Trophoblast cell (in vitro differentiated cells and primary cell): ENCODE results near the gene C5orf63.

ENCODE experiments used
- DNase-seq, 2 donors: peaks; one replicate each; pipeline ENCODE4 v3.0.0-alpha.2; 2016
- H2AFZ ChIP-seq: 2 replicates; pipeline ENCODE4 v1.6.1; 2013; ENCODE audit warnings: low read length, moderate library complexity, mild to moderate bottlenecking; ENCODE audit not compliant: insufficient read depth, poor library complexity
- H2AK5ac ChIP-seq: 2 replicates; pipeline ENCODE4 v1.6.1; 2013; ENCODE audit warnings: mild to moderate bottlenecking, low read length
- H2BK120ac ChIP-seq: 2 replicates; pipeline ENCODE4 v1.6.1; 2013; ENCODE audit warnings: low read length, mild to moderate bottlenecking, moderate library complexity; ENCODE audit not compliant: insufficient read depth, poor library complexity
- H2BK12ac ChIP-seq: 2 replicates; pipeline ENCODE4 v1.6.1; 2013; ENCODE audit warnings: mild to moderate bottlenecking, low read length, moderate library complexity
- H2BK5ac ChIP-seq: 2 replicates; pipeline ENCODE4 v1.6.1; 2013; ENCODE audit warnings: low read length, low read depth, moderate library complexity, mild to moderate bottlenecking; ENCODE audit not compliant: poor library complexity
- H3K14ac ChIP-seq: 2 replicates; pipeline ENCODE4 v1.6.1; 2013; ENCODE audit warnings: mild to moderate bottlenecking, low read length
- H3K18ac ChIP-seq: 2 replicates; pipeline ENCODE4 v1.6.1; 2013; ENCODE audit warnings: mild to moderate bottlenecking, low read length
- H3K23ac ChIP-seq: 2 replicates; pipeline ENCODE4 v1.6.1; 2013; ENCODE audit warnings: low read length
- H3K27ac ChIP-seq: 2 replicates; pipeline ENCODE4 v1.5.1; 2013; ENCODE audit warnings: low read depth, mild to moderate bottlenecking, inconsistent platforms, low read length, moderate library complexity
- H3K27me3 ChIP-seq: 2 replicates; pipeline ENCODE4 v1.6.1; 2013; ENCODE audit warnings: inconsistent platforms, mild to moderate bottlenecking, low read length, moderate library complexity; ENCODE audit not compliant: insufficient read depth
- H3K36me3 ChIP-seq, 2 experiments: 1 replicate in 1 of 2; 2 replicates in 1 of 2; pipeline ENCODE4 v1.6.1; 2013; ENCODE audit warnings: low read length in 2 of 2, mild to moderate bottlenecking in 2 of 2, moderate library complexity in 1 of 2; ENCODE audit not compliant: insufficient read depth in 2 of 2, control insufficient read depth in 1 of 2
- H3K4ac ChIP-seq: 2 replicates; pipeline ENCODE4 v1.6.1; 2013; ENCODE audit warnings: low read depth, mild to moderate bottlenecking, low read length, moderate library complexity
- H3K4me1 ChIP-seq, 2 experiments: 1 replicate in 1 of 2; 2 replicates in 1 of 2; pipeline ENCODE4 v1.6.1; 2013; ENCODE audit warnings: low read length in 2 of 2, mild to moderate bottlenecking in 2 of 2, moderate library complexity in 1 of 2; ENCODE audit not compliant: insufficient read depth in 2 of 2, control insufficient read depth in 1 of 2
- H3K4me2 ChIP-seq: 2 replicates; pipeline ENCODE4 v1.6.1; 2013; ENCODE audit warnings: inconsistent platforms, mild to moderate bottlenecking, low read length, moderate library complexity
- H3K4me3 ChIP-seq: 2 replicates; pipeline ENCODE4 v1.5.1; 2013; ENCODE audit warnings: mild to moderate bottlenecking, low read depth, low read length, inconsistent platforms
- H3K79me1 ChIP-seq: one replicate; pipeline ENCODE4 v1.6.1; 2013; ENCODE audit warnings: low read length
- H3K79me2 ChIP-seq: 2 replicates; pipeline ENCODE4 v1.6.1; 2013; ENCODE audit warnings: low read length, mild to moderate bottlenecking; ENCODE audit not compliant: control insufficient read depth, insufficient read depth, poor library complexity
- H3K9ac ChIP-seq: 2 replicates; pipeline ENCODE4 v1.6.1; 2013; ENCODE audit warnings: mild to moderate bottlenecking, low read length
- H3K9me3 ChIP-seq: 2 replicates; pipeline ENCODE4 v1.6.1; 2013; ENCODE audit warnings: low read depth, mild to moderate bottlenecking, control low read depth, inconsistent platforms, low read length; ENCODE audit not compliant: insufficient read depth
- H4K12ac ChIP-seq: 2 replicates; pipeline ENCODE4 v1.6.1; 2013; ENCODE audit warnings: low read depth, mild to moderate bottlenecking, low read length, moderate library complexity
- H4K8ac ChIP-seq: 2 replicates; pipeline ENCODE4 v1.6.1; 2013; ENCODE audit warnings: low read depth, mild to moderate bottlenecking, low read length, moderate library complexity
- H4K91ac ChIP-seq: one replicate; pipeline ENCODE4 v1.6.1; 2013; ENCODE audit warnings: low read depth, mild to moderate bottlenecking, low read length, moderate library complexity
- WGBS: extraction: QIAGEN DNeasy Blood & Tissue Kit; methylation state at CpG from one replicate; pipeline ENCODE4 v1.1.7; 2013; ENCODE audit warnings: missing lambda C conversion rate; ENCODE audit not compliant: insufficient read length, insufficient coverage; ENCODE audit errors: extremely low coverage; 5-methylcytosine and 5-hydroxymethylcytosine counted together

Gene C5orf63

DNA sequence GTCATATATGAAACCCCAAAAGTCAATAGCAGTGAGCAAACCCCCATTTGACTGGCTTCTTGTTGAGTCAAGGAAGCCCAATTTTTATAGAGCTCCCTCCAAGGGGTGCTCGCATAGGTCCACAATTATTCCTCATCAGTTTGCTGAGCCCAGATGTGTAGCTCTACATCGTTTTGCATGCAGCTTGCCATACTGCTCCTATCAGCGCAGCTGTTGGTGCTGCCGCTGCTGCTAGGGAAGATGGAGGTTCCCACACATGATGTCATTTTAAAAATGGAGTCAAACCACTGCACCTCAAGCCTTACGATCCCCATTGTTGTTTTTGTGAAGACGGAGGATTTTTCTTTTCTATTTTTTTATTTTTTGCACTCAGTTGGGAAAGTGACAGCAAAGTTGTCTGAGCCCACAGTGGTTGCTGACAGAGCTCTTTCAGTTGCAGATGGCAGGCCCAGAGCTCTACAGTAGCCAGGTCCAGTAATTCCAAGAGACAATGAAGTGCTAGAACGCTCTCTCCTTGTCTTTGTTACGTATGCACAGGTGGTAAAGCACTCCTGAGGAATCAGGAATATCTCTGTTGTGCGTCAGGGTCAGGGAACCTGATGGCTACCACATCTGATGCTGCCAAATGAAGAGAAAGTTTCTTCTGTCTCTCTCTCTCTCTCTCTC is 23.2 kb upstream of the C5orf63 start:
- Histone ChIP-seq H3K23ac (no peak overlapping the region), H2AK5ac (no peak overlapping the region), H3K79me2 (no peaks in the 10 kb centered on the region), H3K4ac (no peak overlapping the region), H2BK120ac (no peak overlapping the region), H3K79me1 (no peaks in the 10 kb centered on the region), H3K36me3 (no peaks in the 10 kb centered on the region), H3K27me3 (no peaks in the 10 kb centered on the region), H3K4me1 (peaks cover 0 to 3% of the 10 kb centered on the region in 2 experiments), H3K4me2 (no peak overlapping the region), H3K18ac (no peak overlapping the region), H2AFZ (no peak overlapping the region), H3K4me3 (no peak overlapping the region), H3K9ac (no peak overlapping the region), H4K12ac (no peak overlapping the region), H4K8ac (no peak overlapping the region), H3K27ac (no peak overlapping the region), H2BK5ac (no peak overlapping the region), H3K14ac (no peak overlapping the region), H3K9me3 (peaks cover under 1% of the 10 kb centered on the region), H4K91ac (no peak overlapping the region), H2BK12ac (no peak overlapping the region)
- DNase-seq, result no peak
- no CpG with 5 or more reads among the region's 9 CpGs for WGBS

DNA sequence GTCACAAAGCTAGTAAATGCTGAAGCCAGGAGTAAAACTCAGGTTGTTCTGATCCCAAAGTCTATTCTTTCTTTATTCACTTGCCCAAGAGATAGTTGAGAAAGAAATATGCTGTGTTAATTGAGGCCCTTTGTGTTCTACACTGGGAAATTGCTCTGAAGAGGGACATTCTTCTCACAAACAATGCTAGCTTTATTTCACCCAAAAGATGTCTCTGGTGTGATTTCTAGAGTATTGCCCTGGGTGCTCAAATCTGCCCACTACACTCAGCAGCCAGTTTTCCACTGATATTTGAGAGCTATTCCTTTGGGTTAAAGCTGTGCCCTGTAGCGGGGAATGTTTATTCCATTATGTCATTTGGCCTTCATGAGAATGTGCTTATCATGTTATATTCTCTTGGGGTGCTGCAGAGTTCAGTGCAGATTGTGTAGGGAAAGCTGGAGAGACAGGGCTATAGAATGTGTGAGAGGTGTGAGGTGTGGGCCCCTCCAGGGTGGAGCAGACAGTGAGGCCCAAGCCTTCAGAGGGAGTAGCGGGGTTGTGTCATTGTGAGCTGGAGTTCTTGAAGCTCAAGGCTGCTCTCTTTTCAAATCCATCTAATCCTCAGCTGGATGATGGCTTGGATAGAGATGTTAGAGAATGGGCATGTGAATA is 21.0 kb upstream of the C5orf63 start:
- Histone ChIP-seq H3K79me2 (no peaks in the 10 kb centered on the region), H3K4me3 (no peak overlapping the region), H3K27ac (no peak overlapping the region), H2AFZ (no peak overlapping the region), H3K79me1 (no peaks in the 10 kb centered on the region), H3K4me2 (no peak overlapping the region), H4K91ac (no peak overlapping the region), H3K23ac (no peak overlapping the region), H3K14ac (no peak overlapping the region), H2AK5ac (no peak overlapping the region), H3K9ac (no peak overlapping the region), H4K8ac (no peak overlapping the region), H3K4ac (no peak overlapping the region), H2BK5ac (no peak overlapping the region), H4K12ac (no peak overlapping the region), H2BK120ac (no peak overlapping the region), H3K18ac (no peak overlapping the region), H3K9me3 (peaks cover 1% of the 10 kb centered on the region), H2BK12ac (no peak overlapping the region), H3K27me3 (no peaks in the 10 kb centered on the region), H3K36me3 (no peaks in the 10 kb centered on the region), H3K4me1 (peaks cover 0 to 3% of the 10 kb centered on the region in 2 experiments)
- no CpG with 5 or more reads among the region's 2 CpGs for WGBS
- DNase-seq, result no peak

DNA sequence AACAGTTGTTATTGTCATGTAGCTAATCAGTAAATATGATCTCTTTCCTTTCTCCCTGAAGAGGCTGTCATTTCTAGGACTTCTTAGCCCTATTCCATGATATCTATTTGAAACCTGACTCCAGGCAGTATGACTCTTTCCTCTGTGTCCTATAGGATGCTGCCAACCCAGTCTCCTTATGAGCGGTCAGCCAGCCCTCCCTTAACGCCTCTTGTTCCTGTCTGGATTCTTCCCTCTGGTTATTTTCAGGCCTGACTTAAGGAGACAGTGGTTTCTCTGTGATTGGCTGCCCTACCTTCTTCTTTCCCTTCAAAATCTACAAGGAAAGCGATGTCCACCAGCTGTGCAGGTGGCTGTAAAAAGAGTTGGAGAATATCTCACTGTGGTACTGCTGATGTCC is 19.4 kb upstream of the C5orf63 start:
- Histone ChIP-seq H3K9ac (no peak overlapping the region), H3K79me2 (no peaks in the 10 kb centered on the region), H2AK5ac (no peak overlapping the region), H3K4me1 (peaks cover 0 to 3% of the 10 kb centered on the region in 2 experiments), H2BK12ac (no peak overlapping the region), H3K27ac (no peak overlapping the region), H2BK120ac (no peak overlapping the region), H3K18ac (no peak overlapping the region), H3K23ac (no peak overlapping the region), H3K27me3 (no peaks in the 10 kb centered on the region), H3K14ac (no peak overlapping the region), H4K8ac (no peak overlapping the region), H4K12ac (no peak overlapping the region), H3K79me1 (no peaks in the 10 kb centered on the region), H4K91ac (no peak overlapping the region), H3K4me3 (no peak overlapping the region), H3K4ac (no peak overlapping the region), H2BK5ac (no peak overlapping the region), H3K4me2 (no peak overlapping the region), H3K9me3 (peaks cover 1% of the 10 kb centered on the region), H3K36me3 (no peaks in the 10 kb centered on the region), H2AFZ (no peak overlapping the region)
- no peak for DNase-seq
- no CpG with 5 or more reads among the region's 3 CpGs for WGBS

DNA sequence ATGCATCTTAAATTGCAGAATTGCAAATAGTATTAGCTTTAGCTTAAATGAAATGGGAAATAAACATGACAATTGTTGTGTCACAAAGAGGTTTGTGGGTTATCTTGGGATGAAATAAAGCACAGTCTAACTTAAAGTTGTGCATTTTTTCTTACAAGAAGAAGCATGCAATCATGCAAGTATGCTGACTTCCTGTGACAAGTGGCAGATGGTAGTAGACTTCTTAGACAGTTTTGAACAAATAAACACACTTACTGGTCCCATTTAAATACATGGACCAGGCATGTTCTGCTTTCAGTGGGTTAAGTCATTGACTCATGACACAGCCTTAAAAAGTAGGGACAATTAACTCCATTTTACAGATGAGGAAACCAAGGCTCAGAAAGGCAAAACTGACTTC is 15.9 kb upstream of the C5orf63 start:
- H3K23ac ChIP-seq, result no peak overlapping the region
- H3K4me1 ChIP-seq, result peaks cover 0 to 3% of the 10 kb centered on the region in 2 experiments
- H3K79me2 ChIP-seq, result no peaks in the 10 kb centered on the region
- no peak overlapping the region for H2AK5ac ChIP-seq
- no peak overlapping the region for H3K14ac ChIP-seq
- no peak overlapping the region for H2BK12ac ChIP-seq
- H4K12ac ChIP-seq, result no peak overlapping the region
- H3K27me3 ChIP-seq, result no peaks in the 10 kb centered on the region
- no peak overlapping the region for H4K8ac ChIP-seq
- H3K27ac ChIP-seq, result no peak overlapping the region
- H3K18ac ChIP-seq, result no peak overlapping the region
- no peak for DNase-seq
- H3K79me1 ChIP-seq, result no peaks in the 10 kb centered on the region
- H3K9me3 ChIP-seq, result peaks cover 1% of the 10 kb centered on the region
- no peaks in the 10 kb centered on the region for H3K36me3 ChIP-seq
- no peak overlapping the region for H4K91ac ChIP-seq
- no peak overlapping the region for H2BK5ac ChIP-seq
- H3K9ac ChIP-seq, result no peak overlapping the region
- H2BK120ac ChIP-seq, result no peak overlapping the region
- no peak overlapping the region for H3K4ac ChIP-seq
- H3K4me2 ChIP-seq, result no peak overlapping the region
- H3K4me3 ChIP-seq, result no peak overlapping the region
- H2AFZ ChIP-seq, result no peak overlapping the region
